ENCODE results near the gene ARHGEF39.
A peak's percentile ranks its signal among the peaks of the same experiment; 100 is the strongest.

ARHGEF39 gene, protein sequence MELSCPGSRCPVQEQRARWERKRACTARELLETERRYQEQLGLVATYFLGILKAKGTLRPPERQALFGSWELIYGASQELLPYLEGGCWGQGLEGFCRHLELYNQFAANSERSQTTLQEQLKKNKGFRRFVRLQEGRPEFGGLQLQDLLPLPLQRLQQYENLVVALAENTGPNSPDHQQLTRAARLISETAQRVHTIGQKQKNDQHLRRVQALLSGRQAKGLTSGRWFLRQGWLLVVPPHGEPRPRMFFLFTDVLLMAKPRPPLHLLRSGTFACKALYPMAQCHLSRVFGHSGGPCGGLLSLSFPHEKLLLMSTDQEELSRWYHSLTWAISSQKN

GRCh38 chr9:35664531-35665470 is at the start of gene ARHGEF39:
ARHGEF39 (minus strand) TSS chr9:35665195; CDS start chr9:35665169, 26 bp downstream.
- peak in 1 of 2 donors; percentile 52 for DNase-seq (ENCODE audit: low read depth in 1 of 2, low spot score in 1 of 2)

GRCh38 chr9:35714123-35714522 is 49.1 kb upstream of the ARHGEF39 start:
- DNase-seq (ENCODE audit: low read depth in 1 of 2, low spot score in 1 of 2) = no peak

DNA sequence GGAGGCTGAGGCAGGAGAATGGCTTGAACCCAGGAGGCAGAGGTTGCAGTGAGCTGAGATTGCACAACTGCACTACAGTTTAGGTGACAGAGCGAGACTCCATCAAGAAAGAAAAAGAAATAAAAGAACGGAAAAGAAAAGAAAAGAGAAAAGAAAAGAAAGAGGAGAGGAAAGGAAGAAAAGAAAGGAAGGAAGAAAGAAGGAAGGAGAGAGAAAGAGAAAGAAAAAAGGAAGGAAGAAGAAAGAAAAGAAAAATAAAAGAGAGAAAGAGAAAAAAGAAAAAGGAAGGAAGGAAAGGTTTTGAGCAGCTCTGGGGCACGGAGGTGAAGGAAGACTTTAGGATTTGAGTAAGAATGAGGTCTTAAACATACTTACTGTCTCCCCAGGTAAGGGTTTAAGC is 48.6 kb upstream of the ARHGEF39 start:
- DNase-seq (ENCODE audit: low read depth in 1 of 2, low spot score in 1 of 2) = no peak

- no peak for DNase-seq (ENCODE audit: low read depth in 1 of 2, low spot score in 1 of 2)
Observed at GRCh38 chr9:35712762-35713400, 47.9 kb upstream of the ARHGEF39 start.

DNA sequence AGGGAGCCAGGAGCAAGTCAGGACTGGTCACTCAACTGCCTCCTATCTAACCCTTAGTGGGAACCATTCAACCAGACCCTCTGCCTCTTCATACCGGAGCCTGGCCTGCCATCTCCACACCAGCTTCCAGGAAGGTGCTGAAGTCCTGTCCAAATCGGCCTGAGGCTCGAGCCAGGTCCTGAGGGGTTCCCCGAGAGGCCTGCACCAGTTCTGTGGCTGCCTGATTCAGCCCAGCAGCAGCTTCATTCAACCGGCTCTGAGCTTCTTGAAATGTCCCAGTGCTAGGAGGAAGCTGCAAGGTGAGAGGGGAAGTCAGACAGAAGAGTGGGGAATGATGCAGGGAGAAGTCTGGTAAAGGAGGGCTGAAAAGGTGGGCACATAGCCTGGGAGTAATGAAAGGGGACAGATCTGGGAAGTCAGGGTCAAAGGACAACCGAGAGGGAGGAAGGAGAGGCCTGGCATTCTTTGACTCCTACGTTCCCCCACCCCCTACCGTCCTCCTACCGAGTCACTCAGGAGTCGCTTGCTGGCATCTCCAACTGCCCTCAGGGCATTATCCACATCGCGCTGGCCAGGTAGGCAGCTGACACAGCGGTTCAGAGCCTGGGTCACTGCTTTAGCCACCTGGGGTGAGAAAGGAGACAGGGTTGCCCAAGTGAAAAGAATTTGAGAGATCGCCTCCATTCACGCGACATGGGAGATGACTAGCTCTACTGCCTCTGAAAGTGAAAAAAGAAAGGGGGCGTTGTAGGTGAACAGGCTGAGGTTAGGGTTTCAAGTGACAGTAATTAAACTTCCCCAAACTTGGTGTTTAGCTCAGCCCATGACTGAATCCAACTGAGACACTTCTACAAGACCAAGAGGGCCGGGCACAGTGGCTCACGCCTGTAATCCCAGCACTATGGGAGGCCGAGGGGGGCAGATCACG is 46.8 kb upstream of the ARHGEF39 start:
- DNase-seq (ENCODE audit: low read depth in 1 of 2, low spot score in 1 of 2) = no peak

- DNase-seq (ENCODE audit: low read depth in 1 of 2, low spot score in 1 of 2) = no peak
Observed at GRCh38 chr9:35710818-35711500, 46.0 kb upstream of the ARHGEF39 start.

DNA sequence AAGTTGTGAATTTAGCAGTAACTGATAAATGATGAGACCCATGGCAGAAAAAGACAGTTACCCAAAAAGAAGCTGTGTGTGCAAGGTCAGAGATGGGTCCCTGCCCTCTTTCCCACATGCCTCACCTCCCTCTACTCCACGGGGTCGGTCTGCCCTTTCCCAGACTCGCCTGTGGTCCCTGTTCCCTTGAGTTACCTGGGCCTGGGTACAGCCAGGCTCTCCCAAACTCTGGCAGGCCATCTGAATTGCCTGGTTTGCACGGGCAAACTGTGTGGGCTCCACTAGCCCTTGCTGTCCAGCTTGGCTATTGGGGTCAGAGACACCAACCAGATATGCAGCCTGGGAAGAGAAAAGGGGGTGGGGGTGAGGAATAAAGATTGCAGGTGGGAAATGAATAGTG is 43.2 kb upstream of the ARHGEF39 start:
- no peak for DNase-seq (ENCODE audit: low read depth in 1 of 2, low spot score in 1 of 2)

- no peak for DNase-seq (ENCODE audit: low read depth in 1 of 2, low spot score in 1 of 2)
Observed at GRCh38 chr9:35706951-35707350, 42.0 kb upstream of the ARHGEF39 start.

GRCh38 chr9:35705836-35706430 is 40.9 kb upstream of the ARHGEF39 start:
- no peak for DNase-seq (ENCODE audit: low read depth in 1 of 2, low spot score in 1 of 2)

DNA sequence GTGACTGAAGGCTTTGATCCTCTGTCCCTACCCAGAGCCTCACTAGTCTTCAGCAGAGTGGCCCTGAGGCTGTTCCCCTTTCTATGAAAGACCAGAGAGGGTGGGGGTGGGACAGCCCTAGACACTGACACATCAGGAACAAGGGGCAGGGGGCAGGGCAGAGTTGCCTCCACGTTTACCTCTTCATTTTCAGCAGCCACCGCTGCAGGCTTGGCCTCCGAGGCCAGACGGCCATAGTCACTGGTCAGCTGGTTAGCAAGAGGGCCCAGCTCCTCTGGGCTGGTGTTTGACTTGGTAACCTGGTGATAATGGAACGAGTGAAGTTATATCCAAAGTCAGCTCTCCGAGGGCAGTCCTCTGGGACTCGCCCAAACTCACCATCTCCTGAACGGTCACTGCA is 40.4 kb upstream of the ARHGEF39 start:
- DNase-seq (ENCODE audit: low read depth in 1 of 2, low spot score in 1 of 2) = no peak

DNA sequence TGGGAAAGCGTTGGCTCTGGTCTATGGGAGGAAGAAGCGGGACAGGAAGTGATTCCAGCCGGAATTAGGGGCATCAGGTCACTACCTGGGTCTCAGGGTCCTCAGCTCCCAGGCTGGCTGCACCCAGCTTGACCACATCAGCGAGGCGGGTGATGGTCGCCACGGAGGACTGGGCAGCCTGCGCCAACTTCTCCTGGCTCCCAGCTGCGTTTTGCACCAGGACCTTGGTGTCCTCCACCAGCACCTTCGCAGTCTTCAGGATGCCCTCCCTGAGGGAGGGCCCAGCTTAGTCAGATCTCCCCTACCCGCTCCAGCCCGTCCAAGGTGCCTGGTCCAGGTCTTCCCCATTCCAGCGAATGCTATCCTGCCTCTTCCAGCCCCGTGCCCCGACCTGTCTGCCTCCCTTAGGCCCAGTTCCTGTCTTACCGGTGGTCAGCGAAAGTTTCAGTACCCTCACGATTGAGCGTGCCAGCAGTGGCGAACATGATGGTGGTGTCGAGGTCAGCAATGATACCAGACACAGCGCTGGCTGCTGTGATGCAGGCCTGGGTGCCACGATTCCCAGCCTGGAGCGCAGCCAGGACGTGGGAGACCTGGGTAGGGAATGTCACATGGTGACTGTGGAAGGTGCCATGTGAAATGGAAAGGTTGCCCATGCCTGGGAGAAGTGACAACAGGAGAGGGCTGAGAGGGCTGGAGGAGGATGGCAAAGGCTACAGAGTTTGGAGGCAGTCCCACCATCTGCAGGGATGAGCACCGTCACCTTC is 39.1 kb upstream of the ARHGEF39 start:
- DNase-seq (ENCODE audit: low read depth in 1 of 2, low spot score in 1 of 2) = no peak

DNA sequence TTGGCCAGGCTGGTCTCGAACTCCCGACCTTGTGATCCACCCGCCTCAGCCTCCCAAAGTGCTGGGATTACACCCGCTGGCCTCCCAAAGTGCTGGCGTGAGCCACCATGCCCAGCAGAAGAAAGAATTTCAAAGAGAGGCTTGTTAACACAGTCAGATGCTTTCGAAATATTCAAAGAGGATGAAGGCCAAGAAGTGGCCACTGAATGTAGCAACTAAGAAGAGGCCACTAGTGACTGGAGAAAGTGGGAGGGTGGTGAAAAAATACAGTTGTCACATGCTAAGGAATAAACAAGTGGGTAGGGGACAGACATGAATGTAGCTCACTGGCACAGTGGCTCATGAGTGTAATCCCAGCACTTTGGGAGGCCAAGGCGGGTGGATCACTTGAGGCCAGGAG is 37.7 kb upstream of the ARHGEF39 start:
- no peak for DNase-seq (ENCODE audit: low read depth in 1 of 2, low spot score in 1 of 2)

DNA sequence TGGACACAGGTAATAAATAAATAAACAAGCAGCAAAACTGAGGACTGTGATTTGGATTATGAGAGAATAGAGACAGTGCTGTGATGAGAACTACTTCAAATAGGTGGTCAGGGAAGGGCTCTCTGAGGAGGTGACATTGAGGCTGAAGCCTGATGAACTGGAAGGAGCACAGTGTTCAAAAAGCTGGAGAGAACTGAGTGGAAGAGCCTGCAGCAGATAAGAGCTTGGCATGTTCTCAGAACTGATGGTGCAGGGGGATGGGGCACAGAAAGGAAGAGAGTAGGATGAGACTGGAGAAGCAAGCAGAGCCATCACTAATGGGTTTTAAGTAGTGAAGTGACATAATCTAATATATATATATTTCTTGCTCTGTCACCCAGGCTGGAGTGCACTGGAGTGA is 35.9 kb upstream of the ARHGEF39 start:
- no peak for DNase-seq (ENCODE audit: low read depth in 1 of 2, low spot score in 1 of 2)

- no peak for DNase-seq (ENCODE audit: low read depth in 1 of 2, low spot score in 1 of 2)
Observed at GRCh38 chr9:35700031-35700430, 35.0 kb upstream of the ARHGEF39 start.

- no peak for DNase-seq (ENCODE audit: low read depth in 1 of 2, low spot score in 1 of 2)
Observed at GRCh38 chr9:35698231-35698630, 33.2 kb upstream of the ARHGEF39 start.

DNA sequence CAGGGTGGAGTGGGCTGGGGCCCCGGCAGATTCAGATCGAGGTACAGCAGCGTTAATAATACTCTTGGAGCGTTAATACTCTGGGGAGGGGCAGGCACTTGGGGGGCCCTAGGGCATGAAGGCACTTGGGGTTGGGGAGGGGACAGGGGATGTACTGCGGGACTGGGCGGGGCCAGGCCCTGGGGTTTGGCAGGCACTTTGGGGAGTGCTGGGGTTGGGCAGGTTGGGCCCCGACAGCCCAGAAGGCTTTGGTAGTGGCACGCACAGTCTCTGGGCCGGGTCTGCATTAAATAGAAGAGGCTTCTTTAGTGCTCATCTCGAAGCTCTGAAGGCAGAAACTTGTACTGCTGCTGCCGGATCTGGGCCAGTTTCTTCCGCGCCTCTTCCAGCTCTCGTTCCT is 32.5 kb upstream of the ARHGEF39 start:
- no peak for DNase-seq (ENCODE audit: low read depth in 1 of 2, low spot score in 1 of 2)

DNA sequence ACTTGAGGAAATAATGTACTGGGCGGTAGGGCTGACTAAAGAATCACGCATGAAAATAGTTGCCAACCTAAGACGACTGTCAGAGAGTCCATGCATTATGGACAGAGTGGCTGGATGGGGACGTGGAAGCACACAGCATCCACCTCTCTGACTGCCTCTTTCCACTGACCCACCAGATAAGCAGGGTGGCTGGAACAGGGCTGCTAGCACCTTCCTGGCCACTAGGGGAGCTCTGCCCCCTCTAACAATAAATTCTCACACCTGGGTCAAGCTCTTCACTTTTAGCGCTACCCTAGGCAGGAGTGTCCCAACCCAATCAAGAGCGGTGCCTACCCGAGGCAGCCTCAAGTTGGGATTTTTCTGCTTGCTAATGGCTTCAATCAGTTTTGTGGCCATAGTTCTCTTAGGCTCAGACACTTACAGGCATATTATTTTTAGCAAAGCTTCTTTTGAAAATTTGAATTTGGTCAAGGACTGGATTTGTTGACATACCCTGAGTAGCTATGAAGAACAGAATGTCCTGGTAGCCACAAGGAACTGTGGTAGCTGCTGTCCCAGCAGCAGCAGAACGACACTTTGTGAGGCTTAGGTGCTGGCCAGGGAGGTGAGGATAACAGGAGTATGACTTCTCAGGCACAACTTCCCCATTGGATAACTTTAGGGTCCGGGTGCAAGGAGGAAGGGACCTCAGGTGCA is 31.7 kb upstream of the ARHGEF39 start:
- DNase-seq (ENCODE audit: low read depth in 1 of 2, low spot score in 1 of 2) = peak in 1 of 2 donors; percentile 30

DNA sequence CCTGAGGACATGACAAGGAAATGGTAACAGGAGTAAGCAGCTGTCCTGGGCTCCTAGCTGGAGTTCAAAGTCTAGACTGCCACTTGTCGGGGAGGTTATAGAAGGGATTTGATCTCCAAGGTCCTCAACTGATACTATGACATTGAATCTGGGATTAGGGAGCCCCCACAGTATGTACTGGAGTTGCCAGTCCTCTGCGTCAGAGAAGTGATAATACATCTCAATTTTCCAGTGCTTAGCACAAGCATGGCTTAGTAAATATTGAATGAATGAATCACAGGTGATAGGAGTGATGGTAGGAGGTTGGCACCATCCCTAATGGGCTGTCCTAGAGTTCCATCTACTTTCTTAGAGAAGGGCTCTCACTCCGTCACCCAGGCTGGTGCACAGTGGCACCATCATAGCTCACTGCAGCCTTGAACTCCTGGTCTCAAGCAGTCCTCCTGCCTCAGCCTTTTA is 31.0 kb upstream of the ARHGEF39 start:
- DNase-seq (ENCODE audit: low read depth in 1 of 2, low spot score in 1 of 2) = no peak
